NB4 (cell line): ENCODE results near the gene MFSD6.

Experiments used
- DNase-seq: peaks from one replicate; pipeline ENCODE4 v3.0.0; 2010; ENCODE audit warnings: low read depth
- H3K4me3 ChIP-seq: one replicate; pipeline ENCODE4 v1.5.1; 2011; ENCODE audit warnings: mild to moderate bottlenecking, low read depth, low read length, moderate library complexity
- MYC ChIP-seq: IDR thresholded peaks from 2 replicates; pipeline ENCODE4 v1.6.1; 2011; ENCODE audit warnings: low read depth, low read length
- POLR2A ChIP-seq: IDR thresholded peaks from 2 replicates; pipeline ENCODE4 v1.6.1; 2011; ENCODE audit warnings: mild to moderate bottlenecking; ENCODE audit not compliant: insufficient read length; ENCODE audit errors: extremely low read depth
- TF ChIP-seq, protein P1 (sequence below): IDR thresholded peaks from 2 replicates; pipeline ENCODE4 v1.6.1; 2011; ENCODE audit warnings: low read depth, low read length
- TF ChIP-seq, protein P2 (sequence below): IDR thresholded peaks from one replicate; pipeline ENCODE4 v1.5.1; 2012; ENCODE audit warnings: low read depth, low read length

MFSD6 gene

DNA sequence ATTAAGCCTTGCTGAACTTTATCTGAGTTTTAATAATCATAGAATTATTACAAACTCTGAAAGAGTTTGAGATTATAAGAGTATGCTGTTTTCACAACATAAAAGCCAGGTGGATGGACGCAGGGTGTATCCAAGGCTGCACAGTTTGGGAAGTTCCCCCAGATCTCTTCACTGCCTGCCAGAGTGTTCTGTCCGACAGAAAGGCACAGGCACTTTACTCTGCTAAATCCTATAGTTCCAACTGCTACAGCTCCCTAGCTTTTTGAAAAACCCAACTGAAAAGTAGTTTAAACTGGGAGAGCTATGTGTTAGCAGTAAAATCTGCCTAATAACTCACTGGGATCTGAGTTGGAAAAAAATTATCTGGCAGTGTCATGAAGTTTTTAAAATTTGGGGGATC, 38.0 kb downstream of the MFSD6 start:
- no peak overlapping the region for H3K4me3 ChIP-seq
- TF ChIP-seq POLR2A (no peak), MYC (no peak)
- TF ChIP-seq, protein P1, sequence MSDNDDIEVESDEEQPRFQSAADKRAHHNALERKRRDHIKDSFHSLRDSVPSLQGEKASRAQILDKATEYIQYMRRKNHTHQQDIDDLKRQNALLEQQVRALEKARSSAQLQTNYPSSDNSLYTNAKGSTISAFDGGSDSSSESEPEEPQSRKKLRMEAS = no peak
- TF ChIP-seq, protein P2, sequence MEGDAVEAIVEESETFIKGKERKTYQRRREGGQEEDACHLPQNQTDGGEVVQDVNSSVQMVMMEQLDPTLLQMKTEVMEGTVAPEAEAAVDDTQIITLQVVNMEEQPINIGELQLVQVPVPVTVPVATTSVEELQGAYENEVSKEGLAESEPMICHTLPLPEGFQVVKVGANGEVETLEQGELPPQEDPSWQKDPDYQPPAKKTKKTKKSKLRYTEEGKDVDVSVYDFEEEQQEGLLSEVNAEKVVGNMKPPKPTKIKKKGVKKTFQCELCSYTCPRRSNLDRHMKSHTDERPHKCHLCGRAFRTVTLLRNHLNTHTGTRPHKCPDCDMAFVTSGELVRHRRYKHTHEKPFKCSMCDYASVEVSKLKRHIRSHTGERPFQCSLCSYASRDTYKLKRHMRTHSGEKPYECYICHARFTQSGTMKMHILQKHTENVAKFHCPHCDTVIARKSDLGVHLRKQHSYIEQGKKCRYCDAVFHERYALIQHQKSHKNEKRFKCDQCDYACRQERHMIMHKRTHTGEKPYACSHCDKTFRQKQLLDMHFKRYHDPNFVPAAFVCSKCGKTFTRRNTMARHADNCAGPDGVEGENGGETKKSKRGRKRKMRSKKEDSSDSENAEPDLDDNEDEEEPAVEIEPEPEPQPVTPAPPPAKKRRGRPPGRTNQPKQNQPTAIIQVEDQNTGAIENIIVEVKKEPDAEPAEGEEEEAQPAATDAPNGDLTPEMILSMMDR = no peak
- DNase-seq = no peak

DNA sequence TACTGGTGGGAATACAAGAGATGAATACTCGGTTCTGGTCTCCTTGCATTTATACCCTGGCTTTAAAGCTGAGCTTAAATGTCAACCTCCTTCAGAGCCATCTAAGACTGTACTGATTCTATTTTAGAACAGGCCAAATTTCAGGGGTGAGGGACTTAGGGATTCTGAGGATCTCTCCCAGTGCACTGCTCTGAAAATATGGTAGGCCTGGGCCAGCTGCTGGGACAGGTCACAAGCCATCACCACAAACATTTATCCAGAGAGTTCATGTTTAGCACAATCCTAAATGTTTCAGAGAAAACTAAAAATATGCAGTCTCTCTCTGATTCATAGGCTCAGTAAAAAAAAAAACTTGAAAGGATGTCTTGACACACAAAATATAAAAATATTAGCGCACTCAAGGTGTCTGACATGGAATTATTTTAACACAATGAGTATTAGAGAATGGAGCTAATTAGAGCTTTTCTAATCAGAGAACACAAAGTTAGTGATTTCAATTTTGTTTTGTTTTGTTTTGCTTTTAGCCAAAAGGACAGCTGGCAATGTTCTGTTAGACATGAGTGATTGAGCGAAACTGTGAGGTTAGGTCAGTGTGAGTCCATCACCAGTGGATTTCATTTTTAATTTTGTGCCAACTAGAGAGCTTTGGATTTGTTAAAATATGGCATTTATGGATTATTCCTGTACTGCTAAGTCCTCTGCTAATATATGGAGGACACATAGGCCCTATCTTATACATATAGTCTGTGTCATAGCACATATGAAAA, 38.8 kb downstream of the MFSD6 start:
- DNase-seq = no peak
- no peak for TF ChIP-seq POLR2A
- no peak overlapping the region for H3K4me3 ChIP-seq

DNA sequence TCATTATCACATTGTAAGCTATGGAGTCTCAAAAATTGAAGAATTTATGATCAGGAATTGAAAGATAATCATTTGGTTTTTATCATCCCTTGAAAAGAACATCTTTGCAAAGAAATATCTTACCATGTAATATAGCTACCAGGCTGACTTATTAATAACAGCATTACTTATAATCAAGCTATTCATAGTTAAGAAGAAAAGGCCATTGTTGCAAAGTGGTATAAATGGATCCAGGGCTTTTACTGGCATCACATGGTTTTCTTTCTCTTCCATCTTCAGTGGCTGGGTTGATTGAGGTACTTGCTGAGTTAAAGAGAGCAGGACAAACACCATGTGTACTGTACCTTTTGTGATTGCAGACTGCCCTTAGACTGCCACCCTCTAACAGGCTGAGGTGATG, 39.6 kb downstream of the MFSD6 start:
- no peak overlapping the region for H3K4me3 ChIP-seq
- DNase-seq = no peak
- TF ChIP-seq MYC (no peak), POLR2A (no peak)
- TF ChIP-seq, protein P2 = no peak
- TF ChIP-seq, protein P1 = no peak

DNA sequence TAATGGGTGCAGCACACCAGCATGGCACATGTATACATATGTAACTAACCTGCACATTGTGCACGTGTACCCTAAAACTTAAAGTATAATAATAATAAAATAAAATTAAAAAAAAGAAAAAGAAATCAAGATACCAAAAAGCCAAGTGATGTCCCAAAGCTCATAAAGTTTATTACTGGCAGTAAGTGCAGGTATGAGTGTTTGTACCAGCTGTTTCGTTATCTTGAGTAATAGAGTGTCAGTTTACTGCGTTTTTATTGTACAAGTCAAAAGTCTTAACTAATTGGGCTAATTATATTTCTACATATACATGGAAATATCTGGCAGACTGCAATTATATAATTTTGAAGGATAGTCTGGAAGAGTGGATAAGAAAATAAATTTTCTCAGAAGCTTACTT, 41.8 kb downstream of the MFSD6 start:
- H3K4me3 ChIP-seq = no peak overlapping the region
- TF ChIP-seq, protein P2 = no peak
- TF ChIP-seq, protein P1 = no peak
- no peak for TF ChIP-seq MYC
- TF ChIP-seq POLR2A = no peak
- no peak for DNase-seq

DNA sequence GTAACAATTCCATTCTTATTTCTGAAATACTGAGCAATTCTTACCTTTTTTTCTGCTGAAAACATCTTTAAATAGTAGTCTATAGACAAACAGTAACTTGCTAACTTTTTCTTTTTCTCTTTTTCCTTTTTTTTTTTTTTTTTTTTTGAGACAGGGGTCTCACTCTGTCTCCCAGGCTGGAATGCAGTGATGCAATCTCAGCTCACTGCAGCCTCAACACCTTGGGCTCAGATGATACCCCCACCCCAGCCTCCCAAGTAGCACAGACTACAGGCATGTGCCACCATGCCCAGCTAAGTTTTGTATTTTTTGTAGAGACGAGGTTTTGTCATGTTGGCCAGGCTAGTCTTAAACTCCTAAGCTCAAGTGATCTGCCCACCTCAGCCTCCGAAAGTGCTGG, 42.2 kb downstream of the MFSD6 start:
- no peak overlapping the region for H3K4me3 ChIP-seq
- TF ChIP-seq, protein P2 = no peak
- no peak for TF ChIP-seq POLR2A
- no peak for TF ChIP-seq MYC
- TF ChIP-seq, protein P1 = no peak
- no peak for DNase-seq

DNA sequence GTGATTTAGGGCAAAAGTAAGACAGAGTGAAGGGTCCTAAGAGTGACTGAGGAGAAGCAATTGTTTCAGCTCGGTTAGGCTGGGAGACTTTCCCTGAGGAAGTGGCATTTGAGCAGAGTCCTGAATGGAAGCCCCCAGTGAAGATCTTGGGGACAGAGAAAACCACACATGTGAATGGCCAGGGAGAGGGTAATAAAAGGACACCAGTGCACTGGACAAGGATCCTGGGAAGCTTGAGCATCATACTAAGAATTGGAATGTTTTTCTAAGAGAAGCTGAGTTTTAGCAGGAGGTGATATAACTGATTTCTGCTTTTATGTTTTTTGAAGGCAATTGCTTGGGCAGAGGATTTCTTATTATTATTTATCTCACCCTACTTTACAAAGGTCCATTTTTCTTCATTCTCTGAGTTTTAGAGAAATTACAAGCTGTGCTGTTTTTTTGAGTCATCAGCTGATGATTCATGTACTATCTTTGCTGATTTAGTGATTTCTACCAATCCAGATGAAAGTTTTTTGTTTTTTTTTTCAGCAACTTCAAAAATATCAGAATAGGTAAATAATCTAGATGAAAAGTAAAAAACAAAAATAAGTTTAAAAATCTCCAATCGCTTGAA, 43.5 kb downstream of the MFSD6 start:
- no peak for DNase-seq
- no peak overlapping the region for H3K4me3 ChIP-seq
- TF ChIP-seq POLR2A = no peak
- TF ChIP-seq, protein P2 = no peak
- TF ChIP-seq, protein P1 = no peak
- no peak for TF ChIP-seq MYC
